ENCODE data around the gene COL5A1.

- no peak for TF ChIP-seq CTCF (IDR thresholded peaks at IDR 0.05 in 4 of 5, conservative IDR thresholded peaks at IDR 0.05 in 1 of 5)
- no peak for TF ChIP-seq POLR2A (IDR thresholded peaks at IDR 0.05)
Measured at GRCh38 chr9:134671341-134672113, 29.9 kb downstream of the COL5A1 start.
